Measurements from ENCODE around the gene ATP6V0C.
"Not testable (repeated sequence)": the region's sequence is repeated elsewhere in the genome, so short reads cannot be mapped to it uniquely, and the experiment has no call there.

ATP6V0C gene

GRCh38 chr16:2554709-2555425 is 41.1 kb downstream of the ATP6V0C start:
- not testable (repeated sequence) for H3K27ac Mint-ChIP-seq; H3K9me3 Mint-ChIP-seq; DNase-seq (ENCODE audit: low spot score in 2 of 2); ATAC-seq; H3K4me1 Mint-ChIP-seq; H3K36me3 Mint-ChIP-seq; H3K4me3 Mint-ChIP-seq

GRCh38 chr16:2557150-2557549 is 43.4 kb downstream of the ATP6V0C start:
- H3K36me3 Mint-ChIP-seq; H3K4me1 Mint-ChIP-seq; DNase-seq (ENCODE audit: low spot score in 2 of 2); ATAC-seq; H3K9me3 Mint-ChIP-seq; H3K4me3 Mint-ChIP-seq; H3K27ac Mint-ChIP-seq: not testable (repeated sequence)

GRCh38 chr16:2560131-2560797 is 46.5 kb downstream of the ATP6V0C start:
- DNase-seq (ENCODE audit: low spot score in 2 of 2); ATAC-seq; H3K4me3 Mint-ChIP-seq; H3K4me1 Mint-ChIP-seq; H3K9me3 Mint-ChIP-seq; H3K36me3 Mint-ChIP-seq; H3K27ac Mint-ChIP-seq: not testable (repeated sequence)

GRCh38 chr16:2560798-2561133 is 47.0 kb downstream of the ATP6V0C start:
- not testable (repeated sequence) for H3K4me1 Mint-ChIP-seq, H3K4me3 Mint-ChIP-seq, H3K36me3 Mint-ChIP-seq, H3K27ac Mint-ChIP-seq, H3K9me3 Mint-ChIP-seq
- ATAC-seq (peak; percentile 95), DNase-seq (ENCODE audit: low spot score in 2 of 2) (peak; percentile 52 to 71)

GRCh38 chr16:2567506-2567905 is 53.8 kb downstream of the ATP6V0C start:
- H3K36me3 Mint-ChIP-seq = not testable (repeated sequence)

GRCh38 chr16:2568573-2568972 is 54.8 kb downstream of the ATP6V0C start:
- not testable (repeated sequence) for H3K36me3 Mint-ChIP-seq; H3K27ac Mint-ChIP-seq; H3K4me3 Mint-ChIP-seq; H3K9me3 Mint-ChIP-seq; DNase-seq (ENCODE audit: low spot score in 2 of 2); ATAC-seq; H3K4me1 Mint-ChIP-seq

More at GRCh38 chr16:2567506-2567905, 53.8 kb downstream of the ATP6V0C start:
- H3K4me3 Mint-ChIP-seq; H3K9me3 Mint-ChIP-seq; H3K4me1 Mint-ChIP-seq; DNase-seq (ENCODE audit: low spot score in 2 of 2); ATAC-seq; H3K27ac Mint-ChIP-seq: not testable (repeated sequence)

Data from stimulated activated effector memory CD8-positive, alpha-beta T cell treated with anti-CD3 and anti-CD28 coated beads, Interleukin-12 subunit alpha, Interleukin-12 subunit beta, amount 100 ng/mL, for 72 hours (primary cell).